DMS79 treated with DMSO at 0.1 percent for 48 hours (cell line): ENCODE data around the gene MAT2A.
A peak's percentile ranks its signal among the peaks of the same experiment; 100 is the strongest.
"Not testable (repeated sequence)": the region's sequence is repeated elsewhere in the genome, so short reads cannot be mapped to it uniquely, and the experiment has no call there.

Experiments used
- DNase-seq: peaks from one replicate; lab custom pipeline; 2025; lab: John Stamatoyannopoulos, UW

MAT2A gene

GRCh38 chr2:85547859-85548607 lies 9.1 kb downstream of the MAT2A start:
- DNase-seq: no peak

GRCh38 chr2:85548608-85548900 lies 9.6 kb downstream of the MAT2A start:
- DNase-seq: no peak

- no peak for DNase-seq
These were observed 10.1 kb downstream of the MAT2A start for GRCh38 chr2:85549095-85549494.

GRCh38 chr2:85549826-85550225 lies 10.9 kb downstream of the MAT2A start:
- DNase-seq: no peak

- no peak for DNase-seq
These were observed 11.5 kb downstream of the MAT2A start for GRCh38 chr2:85550486-85550885.

GRCh38 chr2:85551698-85552678 lies 13.0 kb downstream of the MAT2A start:
- peak; percentile 71 for DNase-seq

GRCh38 chr2:85553184-85553583 lies 14.2 kb downstream of the MAT2A start:
- no peak for DNase-seq

GRCh38 chr2:85554980-85555612 lies 16.1 kb downstream of the MAT2A start:
- DNase-seq: no peak

- no peak for DNase-seq
These were observed 18.2 kb downstream of the MAT2A start for GRCh38 chr2:85557130-85557529.

- DNase-seq: no peak
These were observed 19.2 kb downstream of the MAT2A start for GRCh38 chr2:85558160-85558559.

GRCh38 chr2:85560403-85560726 lies 21.4 kb downstream of the MAT2A start:
- DNase-seq: not testable (repeated sequence)

GRCh38 chr2:85560812-85561279 lies 21.9 kb downstream of the MAT2A start:
- DNase-seq: no peak

GRCh38 chr2:85561280-85562212 lies 22.6 kb downstream of the MAT2A start, which contains the start of gene GGCX:
Gene GGCX, minus strand, starts transcription at chr2:85561493. Its CDS starts 65 bp downstream, at chr2:85561428.
- DNase-seq: peak; percentile 95

- no peak for DNase-seq
These were observed 25.2 kb downstream of the MAT2A start for GRCh38 chr2:85564144-85564563.

GRCh38 chr2:85566265-85566664 lies 27.3 kb downstream of the MAT2A start:
- DNase-seq: no peak

- no peak for DNase-seq
These were observed 36.8 kb downstream of the MAT2A start for GRCh38 chr2:85575739-85576138.

- DNase-seq: no peak
These were observed 38.1 kb downstream of the MAT2A start for GRCh38 chr2:85577063-85577385.

GRCh38 chr2:85577386-85578242 lies 38.6 kb downstream of the MAT2A start, which contains the start of gene VAMP8:
Gene VAMP8, plus strand, starts transcription at chr2:85577586. Its CDS starts 61 bp downstream, at chr2:85577647.
- DNase-seq: peak; percentile 64

GRCh38 chr2:85578243-85579180 lies 39.5 kb downstream of the MAT2A start:
- DNase-seq: no peak
